DOHH2 (cell line): ENCODE data around the gene FAM53B.

Experiments used
- H3F3A ChIP-seq: fragments of 200-600 bp; sonication (generic), shearing (Covaris generic); 2 replicates; pipeline ENCODE4 v1.6.0; 2016; ENCODE audit warnings: antibody characterized with exemption, mild to moderate bottlenecking; ENCODE audit not compliant: control insufficient read depth, insufficient read depth
- H3K27ac ChIP-seq: fragments of 200-600 bp; sonication (generic); 2 replicates; pipeline ENCODE4 v1.5.1; 2014; ENCODE audit warnings: low read depth, mild to moderate bottlenecking, low read length, moderate library complexity
- H3K27me3 ChIP-seq: fragments of 200-600 bp; sonication (generic); 2 replicates; pipeline ENCODE4 v1.6.1; 2014; ENCODE audit warnings: mild to moderate bottlenecking, low read length, mixed read lengths; ENCODE audit not compliant: control insufficient read depth
- H3K36me3 ChIP-seq: fragments of 200-600 bp; sonication (generic); 2 replicates; pipeline ENCODE4 v1.6.1; 2014; ENCODE audit warnings: mild to moderate bottlenecking, low read length, moderate library complexity, mixed read lengths; ENCODE audit not compliant: control insufficient read depth
- H3K4me1 ChIP-seq: fragments of 200-600 bp; sonication (generic); 2 replicates; pipeline ENCODE4 v1.6.1; 2014; ENCODE audit warnings: mild to moderate bottlenecking, low read length, mixed read lengths; ENCODE audit not compliant: control insufficient read depth
- H3K4me2 ChIP-seq: fragments of 200-600 bp; sonication (generic); 2 replicates; pipeline ENCODE4 v1.6.0; 2014; ENCODE audit warnings: mild to moderate bottlenecking, low read length, moderate library complexity
- H3K4me3 ChIP-seq: fragments of 200-600 bp; sonication (generic); 2 replicates; pipeline ENCODE4 v1.5.1; 2014; ENCODE audit warnings: mild to moderate bottlenecking, low read length, mixed read lengths
- H3K79me2 ChIP-seq: fragments of 200-600 bp; sonication (generic); 2 replicates; pipeline ENCODE4 v1.6.1; 2014; ENCODE audit warnings: mild to moderate bottlenecking, low read length, mixed read lengths; ENCODE audit not compliant: control insufficient read depth
- H3K9me2 ChIP-seq: fragments of 200-600 bp; sonication (generic); replicated peaks from 2 replicates; pipeline ENCODE4 v1.6.1; 2014; ENCODE audit warnings: mild to moderate bottlenecking, low read length, mixed read lengths; ENCODE audit not compliant: control insufficient read depth
- H3K9me3 ChIP-seq: fragments of 200-600 bp; sonication (generic); 2 replicates; pipeline ENCODE4 v1.6.1; 2014; ENCODE audit warnings: antibody characterized with exemption, low read length, mixed read lengths; ENCODE audit not compliant: control insufficient read depth, insufficient read depth
- H4K20me1 ChIP-seq: fragments of 200-600 bp; sonication (generic); 2 replicates; pipeline ENCODE4 v1.6.0; 2014; ENCODE audit warnings: low read depth, mild to moderate bottlenecking, antibody characterized with exemption, low read length, moderate library complexity; ENCODE audit not compliant: control insufficient read depth, insufficient read depth
- CTCF ChIP-seq: fragments of 200-600 bp; sonication (generic); IDR thresholded peaks from one replicate; pipeline ENCODE4 v1.5.1; 2014; ENCODE audit warnings: antibody characterized with exemption, mild to moderate bottlenecking, low read depth, low read length; ENCODE audit not compliant: poor library complexity, severe bottlenecking
- EZH2phosphoT487 ChIP-seq: fragments of 200-600 bp; sonication (generic); IDR thresholded peaks from 2 replicates; pipeline ENCODE4 v1.6.1; 2017; ENCODE audit warnings: borderline replicate concordance, mild to moderate bottlenecking, antibody characterized with exemption, low read length, moderate library complexity, mixed read lengths

FAM53B gene

GRCh38 chr10:124621637-124622036 lies 122.5 kb downstream of the FAM53B start:
- Histone ChIP-seq H3K27ac (peak overlapping the region; percentile 32), H4K20me1 (no peaks in the 10 kb centered on the region), H3F3A (no peaks in the 10 kb centered on the region; the same call in 1 of the 2 replicates), H3K4me2 (peak overlapping the region; percentile 67), H3K4me3 (no peak overlapping the region; the same call in 1 of the 2 replicates), H3K9me2 (no peaks in the 10 kb centered on the region), H3K27me3 (no peaks in the 10 kb centered on the region), H3K36me3 (peaks cover 27% of the 10 kb centered on the region), H3K9me3 (no peaks in the 10 kb centered on the region), H3K4me1 (peaks cover 64% of the 10 kb centered on the region), H3K79me2 (peaks cover 19% of the 10 kb centered on the region)
- no peak for TF ChIP-seq CTCF
- no peak for TF ChIP-seq EZH2phosphoT487

GRCh38 chr10:124619802-124620490 lies 124.2 kb downstream of the FAM53B start:
- Histone ChIP-seq H3K27ac (peak overlapping the region; percentile 71), H3K4me1 (peaks cover 79% of the 10 kb centered on the region), H4K20me1 (no peaks in the 10 kb centered on the region), H3K9me3 (no peaks in the 10 kb centered on the region), H3K9me2 (no peaks in the 10 kb centered on the region), H3F3A (no peaks in the 10 kb centered on the region; the same call in 1 of the 2 replicates), H3K27me3 (no peaks in the 10 kb centered on the region), H3K79me2 (peaks cover 17% of the 10 kb centered on the region), H3K4me2 (peak overlapping the region; percentile 67), H3K36me3 (peaks cover 27% of the 10 kb centered on the region), H3K4me3 (peak overlapping the region; percentile 45)
- TF ChIP-seq EZH2phosphoT487, result no peak
- no peak for TF ChIP-seq CTCF

- Histone ChIP-seq H3K4me3 (peak overlapping the region; percentile 45), H3K4me1 (peaks cover 79% of the 10 kb centered on the region), H3K9me2 (no peaks in the 10 kb centered on the region), H3K27me3 (no peaks in the 10 kb centered on the region), H3K9me3 (no peaks in the 10 kb centered on the region), H3K4me2 (peak overlapping the region; percentile 67), H3K79me2 (peaks cover 17% of the 10 kb centered on the region), H3K36me3 (peaks cover 27% of the 10 kb centered on the region), H3F3A (no peaks in the 10 kb centered on the region; the same call in 1 of the 2 replicates), H4K20me1 (no peaks in the 10 kb centered on the region), H3K27ac (peak overlapping the region; percentile 71)
- TF ChIP-seq EZH2phosphoT487 (no peak), CTCF (no peak)
These were observed 125.0 kb downstream of the FAM53B start for GRCh38 chr10:124619195-124619594.
